NB4 (cell line): ENCODE results near the gene PRMT3.

ENCODE experiments used
- DNase-seq: peaks from one replicate; pipeline ENCODE4 v3.0.0; 2010; ENCODE audit warnings: low read depth
- H3K4me3 ChIP-seq: one replicate; pipeline ENCODE4 v1.5.1; 2011; ENCODE audit warnings: mild to moderate bottlenecking, low read depth, low read length, moderate library complexity
- MYC ChIP-seq: IDR thresholded peaks from 2 replicates; pipeline ENCODE4 v1.6.1; 2011; ENCODE audit warnings: low read depth, low read length
- POLR2A ChIP-seq: IDR thresholded peaks from 2 replicates; pipeline ENCODE4 v1.6.1; 2011; ENCODE audit warnings: mild to moderate bottlenecking; ENCODE audit not compliant: insufficient read length; ENCODE audit errors: extremely low read depth
- TF ChIP-seq, protein P1 (sequence below): IDR thresholded peaks from 2 replicates; pipeline ENCODE4 v1.6.1; 2011; ENCODE audit warnings: low read depth, low read length
- TF ChIP-seq, protein P2 (sequence below): IDR thresholded peaks from one replicate; pipeline ENCODE4 v1.5.1; 2012; ENCODE audit warnings: low read depth, low read length

PRMT3 gene

DNA sequence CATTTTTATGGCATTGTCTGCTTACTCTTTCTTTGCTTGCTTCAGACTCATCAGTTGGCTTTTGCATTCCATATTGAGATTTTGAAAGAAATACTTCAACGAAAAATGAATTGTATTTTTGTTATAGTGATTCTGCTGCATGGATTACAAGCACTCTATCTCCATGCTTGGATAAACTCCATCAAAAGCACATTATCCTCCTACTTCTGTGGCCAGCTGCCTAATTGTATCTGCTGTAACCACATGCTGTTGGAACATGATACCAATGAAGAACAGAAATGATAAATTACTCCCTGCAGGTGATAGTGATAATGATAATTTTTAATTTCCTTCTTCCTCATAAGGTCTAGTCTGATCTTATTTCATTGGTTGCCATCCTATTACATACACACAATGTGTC lies 100.8 kb downstream of the PRMT3 start:
- H3K4me3 ChIP-seq: no peak overlapping the region
- TF ChIP-seq MYC (no peak), POLR2A (no peak)
- TF ChIP-seq, protein P1, sequence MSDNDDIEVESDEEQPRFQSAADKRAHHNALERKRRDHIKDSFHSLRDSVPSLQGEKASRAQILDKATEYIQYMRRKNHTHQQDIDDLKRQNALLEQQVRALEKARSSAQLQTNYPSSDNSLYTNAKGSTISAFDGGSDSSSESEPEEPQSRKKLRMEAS: no peak
- TF ChIP-seq, protein P2, sequence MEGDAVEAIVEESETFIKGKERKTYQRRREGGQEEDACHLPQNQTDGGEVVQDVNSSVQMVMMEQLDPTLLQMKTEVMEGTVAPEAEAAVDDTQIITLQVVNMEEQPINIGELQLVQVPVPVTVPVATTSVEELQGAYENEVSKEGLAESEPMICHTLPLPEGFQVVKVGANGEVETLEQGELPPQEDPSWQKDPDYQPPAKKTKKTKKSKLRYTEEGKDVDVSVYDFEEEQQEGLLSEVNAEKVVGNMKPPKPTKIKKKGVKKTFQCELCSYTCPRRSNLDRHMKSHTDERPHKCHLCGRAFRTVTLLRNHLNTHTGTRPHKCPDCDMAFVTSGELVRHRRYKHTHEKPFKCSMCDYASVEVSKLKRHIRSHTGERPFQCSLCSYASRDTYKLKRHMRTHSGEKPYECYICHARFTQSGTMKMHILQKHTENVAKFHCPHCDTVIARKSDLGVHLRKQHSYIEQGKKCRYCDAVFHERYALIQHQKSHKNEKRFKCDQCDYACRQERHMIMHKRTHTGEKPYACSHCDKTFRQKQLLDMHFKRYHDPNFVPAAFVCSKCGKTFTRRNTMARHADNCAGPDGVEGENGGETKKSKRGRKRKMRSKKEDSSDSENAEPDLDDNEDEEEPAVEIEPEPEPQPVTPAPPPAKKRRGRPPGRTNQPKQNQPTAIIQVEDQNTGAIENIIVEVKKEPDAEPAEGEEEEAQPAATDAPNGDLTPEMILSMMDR: no peak
- DNase-seq: no peak

GRCh38 chr11:20489948-20490347 lies 102.4 kb downstream of the PRMT3 start:
- H3K4me3 ChIP-seq: no peak overlapping the region
- TF ChIP-seq MYC (no peak), POLR2A (no peak)
- TF ChIP-seq, protein P2: no peak
- TF ChIP-seq, protein P1: no peak
- no peak for DNase-seq

GRCh38 chr11:20493340-20493739 lies 105.8 kb downstream of the PRMT3 start:
- no peak for DNase-seq
- TF ChIP-seq, protein P2: no peak
- TF ChIP-seq POLR2A (no peak), MYC (no peak)
- TF ChIP-seq, protein P1: no peak
- H3K4me3 ChIP-seq: no peak overlapping the region

DNA sequence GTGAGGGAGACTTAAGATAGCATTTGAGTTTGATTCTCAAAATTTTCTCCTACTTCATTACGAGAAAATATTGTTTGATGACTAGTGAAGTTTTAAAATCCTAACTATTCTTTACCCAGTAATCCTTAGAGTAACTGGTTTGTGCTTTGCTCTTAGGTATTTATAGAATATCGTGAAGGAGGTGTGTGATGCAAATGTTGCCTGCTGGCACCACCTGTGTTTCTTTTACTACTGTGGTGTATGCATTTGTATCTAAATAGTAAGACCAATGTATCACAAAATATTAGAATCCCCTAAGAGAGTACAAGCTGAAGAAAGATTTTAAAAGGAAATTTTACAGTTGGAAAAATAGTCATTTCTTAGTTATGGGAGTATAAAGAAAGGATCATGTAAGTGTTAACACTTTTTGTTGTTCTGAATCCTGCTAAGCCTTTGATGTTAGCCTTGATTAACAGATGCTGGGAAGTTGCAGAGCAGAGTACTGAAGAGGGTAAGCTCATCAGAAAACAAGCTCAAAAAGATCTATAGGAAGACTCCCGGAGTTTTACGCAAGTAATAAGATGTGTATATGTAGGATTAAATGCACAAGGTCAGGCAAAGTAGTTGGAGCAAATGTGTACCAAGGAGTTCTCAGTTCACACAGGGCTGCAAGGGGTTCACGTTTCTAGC lies 109.7 kb downstream of the PRMT3 start:
- TF ChIP-seq, protein P2: no peak
- no peak for TF ChIP-seq MYC
- no peak for TF ChIP-seq POLR2A
- TF ChIP-seq, protein P1: no peak
- DNase-seq: no peak
- H3K4me3 ChIP-seq: no peak overlapping the region

DNA sequence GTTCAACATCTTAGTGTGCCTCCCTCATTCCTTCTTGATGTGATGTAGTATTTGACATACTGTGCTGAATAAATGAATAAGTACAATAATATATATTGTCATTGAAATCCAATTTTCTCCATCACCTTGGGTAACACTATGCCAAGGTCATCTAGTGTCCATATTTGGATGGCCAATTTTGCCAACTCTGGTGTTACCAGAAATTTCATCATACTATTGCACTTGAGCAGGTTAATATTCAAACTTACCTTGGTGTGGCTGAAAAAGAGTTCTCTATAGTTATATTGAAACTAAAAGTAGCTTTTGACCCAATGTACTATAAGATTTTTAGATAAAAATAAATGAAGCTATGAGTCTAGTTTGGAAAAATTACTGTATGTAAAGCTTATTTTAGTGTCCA lies 113.7 kb downstream of the PRMT3 start:
- no peak for DNase-seq
- H3K4me3 ChIP-seq: no peak overlapping the region
- no peak for TF ChIP-seq POLR2A
- TF ChIP-seq, protein P1: no peak
- no peak for TF ChIP-seq MYC
- TF ChIP-seq, protein P2: no peak
